Measurements from ENCODE around the gene KLHDC8A.
A peak's percentile ranks its signal among the peaks of the same experiment; 100 is the strongest.

The KLHDC8A gene

GRCh38 chr1:205326812-205327466 is 29.8 kb downstream of the KLHDC8A start:
- Histone ChIP-seq H3K9me3 (ENCODE audit: severe bottlenecking) (no peaks in the 10 kb centered on the region), H3K4me1 (ENCODE audit: insufficient read depth, poor library complexity, severe bottlenecking) (no peaks in the 10 kb centered on the region), H3K36me3 (ENCODE audit: low read depth) (no peaks in the 10 kb centered on the region), H3K27me3 (ENCODE audit: insufficient read depth, poor library complexity, severe bottlenecking) (no peaks in the 10 kb centered on the region), H3K4me3 (ENCODE audit: severe bottlenecking) (no peak overlapping the region), H3K27ac (ENCODE audit: poor library complexity, severe bottlenecking) (no peak overlapping the region)
- no peak for ATAC-seq (ENCODE audit: low read depth)
- no peak for TF ChIP-seq CTCF (IDR thresholded peaks at IDR 0.05; ENCODE audit: poor library complexity, severe bottlenecking)
- no peak for DNase-seq (ENCODE audit: low spot score)

GRCh38 chr1:205325334-205325884 is 31.3 kb downstream of the KLHDC8A start:
- DNase-seq (ENCODE audit: low spot score) (no peak), ATAC-seq (ENCODE audit: low read depth) (peak; percentile 50)
- H3K27ac ChIP-seq (ENCODE audit: poor library complexity, severe bottlenecking): no peak overlapping the region
- no peak overlapping the region for H3K4me3 ChIP-seq (ENCODE audit: severe bottlenecking)
- H3K4me1 ChIP-seq (ENCODE audit: insufficient read depth, poor library complexity, severe bottlenecking): no peaks in the 10 kb centered on the region
- H3K36me3 ChIP-seq (ENCODE audit: low read depth): peaks cover 3% of the 10 kb centered on the region; the same call in 1 of the 2 replicates
- TF ChIP-seq CTCF (IDR thresholded peaks at IDR 0.05; ENCODE audit: poor library complexity, severe bottlenecking): peak; percentile 82
- no peaks in the 10 kb centered on the region for H3K27me3 ChIP-seq (ENCODE audit: insufficient read depth, poor library complexity, severe bottlenecking)
- H3K9me3 ChIP-seq (ENCODE audit: severe bottlenecking): no peaks in the 10 kb centered on the region

- Histone ChIP-seq H3K27ac (ENCODE audit: poor library complexity, severe bottlenecking) (no peak overlapping the region), H3K36me3 (ENCODE audit: low read depth) (peaks cover 7% of the 10 kb centered on the region; the same call in 1 of the 2 replicates), H3K27me3 (ENCODE audit: insufficient read depth, poor library complexity, severe bottlenecking) (no peaks in the 10 kb centered on the region), H3K4me3 (ENCODE audit: severe bottlenecking) (no peak overlapping the region), H3K9me3 (ENCODE audit: severe bottlenecking) (no peaks in the 10 kb centered on the region), H3K4me1 (ENCODE audit: insufficient read depth, poor library complexity, severe bottlenecking) (no peaks in the 10 kb centered on the region)
- DNase-seq (ENCODE audit: low spot score) (no peak), ATAC-seq (ENCODE audit: low read depth) (no peak)
- no peak for TF ChIP-seq CTCF (IDR thresholded peaks at IDR 0.05; ENCODE audit: poor library complexity, severe bottlenecking)
Measured at GRCh38 chr1:205324781-205325180, 31.9 kb downstream of the KLHDC8A start.

- H3K4me3 ChIP-seq (ENCODE audit: severe bottlenecking): no peak overlapping the region
- H3K27ac ChIP-seq (ENCODE audit: poor library complexity, severe bottlenecking): no peak overlapping the region
- peaks cover 7% of the 10 kb centered on the region; the same call in 1 of the 2 replicates for H3K36me3 ChIP-seq (ENCODE audit: low read depth)
- H3K27me3 ChIP-seq (ENCODE audit: insufficient read depth, poor library complexity, severe bottlenecking): no peaks in the 10 kb centered on the region
- H3K9me3 ChIP-seq (ENCODE audit: severe bottlenecking): no peaks in the 10 kb centered on the region
- H3K4me1 ChIP-seq (ENCODE audit: insufficient read depth, poor library complexity, severe bottlenecking): peaks cover 6% of the 10 kb centered on the region
- DNase-seq (ENCODE audit: low spot score) (no peak), ATAC-seq (ENCODE audit: low read depth) (no peak)
- TF ChIP-seq CTCF (IDR thresholded peaks at IDR 0.05; ENCODE audit: poor library complexity, severe bottlenecking): no peak
Measured at GRCh38 chr1:205323794-205324193, 32.9 kb downstream of the KLHDC8A start.

GRCh38 chr1:205321959-205322283 is 34.8 kb downstream of the KLHDC8A start:
- TF ChIP-seq CTCF (IDR thresholded peaks at IDR 0.05; ENCODE audit: poor library complexity, severe bottlenecking): no peak
- peak overlapping the region; percentile 93 for H3K27ac ChIP-seq (ENCODE audit: poor library complexity, severe bottlenecking)
- peaks cover 25% of the 10 kb centered on the region for H3K4me1 ChIP-seq (ENCODE audit: insufficient read depth, poor library complexity, severe bottlenecking)
- H3K36me3 ChIP-seq (ENCODE audit: low read depth): peaks cover 7% of the 10 kb centered on the region; the same call in 1 of the 2 replicates
- H3K27me3 ChIP-seq (ENCODE audit: insufficient read depth, poor library complexity, severe bottlenecking): no peaks in the 10 kb centered on the region
- no peaks in the 10 kb centered on the region for H3K9me3 ChIP-seq (ENCODE audit: severe bottlenecking)
- DNase-seq (ENCODE audit: low spot score) (no peak), ATAC-seq (ENCODE audit: low read depth) (no peak)
- peak overlapping the region; percentile 78 for H3K4me3 ChIP-seq (ENCODE audit: severe bottlenecking)
